AML-193 (cell line): Measurements from ENCODE around the gene NUDT17.
A peak's percentile ranks its signal among the peaks of the same experiment; 100 is the strongest.

Experiments
- DNase-seq, 2 experiments: peaks; one replicate each; lab custom pipeline; 2025; lab: John Stamatoyannopoulos, UW

NUDT17 gene

DNA sequence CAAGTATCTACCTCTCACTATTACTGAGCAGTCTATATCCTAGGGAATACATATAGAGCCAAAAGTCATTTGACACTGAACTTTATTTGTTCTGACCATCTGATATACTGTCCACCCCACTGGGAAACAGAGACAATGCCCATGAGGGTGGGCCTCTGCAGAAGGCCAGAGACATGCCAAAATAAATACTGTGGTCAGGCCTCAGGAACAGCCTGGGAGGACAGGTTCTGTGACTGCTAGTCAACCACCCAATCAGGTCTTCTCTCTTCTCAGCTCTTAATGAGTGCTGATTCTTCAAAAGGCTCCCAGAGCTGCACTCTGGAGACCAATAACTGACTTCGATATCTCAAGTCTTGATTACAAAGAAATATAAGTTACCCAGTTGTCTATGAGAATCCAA, 45.7 kb downstream of the NUDT17 start:
- no peak for DNase-seq

DNA sequence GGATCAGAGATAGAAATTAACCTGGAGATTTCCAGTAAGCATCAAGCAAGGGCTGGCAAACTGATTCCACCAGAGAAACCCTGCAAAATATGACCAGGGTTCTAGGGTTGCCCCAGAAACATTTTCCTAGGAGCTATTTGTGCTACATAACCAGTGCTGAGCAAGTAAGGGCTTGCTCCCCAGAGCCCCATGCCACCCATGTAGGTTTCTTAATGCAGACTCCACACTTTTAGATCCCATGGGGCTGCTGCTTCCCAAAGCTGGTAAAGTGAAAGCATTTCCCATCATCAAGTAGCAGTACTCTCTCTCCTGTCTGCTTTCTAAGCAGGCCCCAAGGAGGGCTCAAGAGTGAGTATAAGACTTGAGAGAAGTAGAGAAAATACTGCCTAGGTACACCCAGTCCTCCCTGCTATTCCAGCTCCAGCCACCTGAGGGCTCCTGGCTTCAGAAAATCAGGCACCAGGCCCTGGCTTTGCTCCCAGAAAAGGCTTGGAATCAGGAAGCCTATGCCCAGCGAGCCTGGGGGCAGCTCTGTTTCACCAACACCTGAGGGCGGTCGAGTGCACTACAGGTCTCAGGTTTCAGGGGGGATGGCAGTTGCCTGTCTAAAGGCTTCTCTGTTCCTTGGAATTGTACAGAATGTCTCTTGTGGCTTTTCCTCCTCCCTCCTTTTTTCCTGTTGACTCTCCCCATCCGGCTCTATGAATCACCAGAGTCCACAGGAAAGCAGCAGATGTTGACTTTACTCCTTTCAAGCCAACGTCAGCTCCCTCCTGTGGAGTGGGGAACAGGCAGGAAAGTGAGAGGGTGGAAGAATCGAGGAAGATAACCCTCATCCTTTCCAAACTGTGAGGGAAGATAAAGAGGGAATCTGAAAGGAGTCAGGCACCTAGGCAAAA, 46.4 kb downstream of the NUDT17 start:
- DNase-seq = peak; percentile 59 to 68

DNA sequence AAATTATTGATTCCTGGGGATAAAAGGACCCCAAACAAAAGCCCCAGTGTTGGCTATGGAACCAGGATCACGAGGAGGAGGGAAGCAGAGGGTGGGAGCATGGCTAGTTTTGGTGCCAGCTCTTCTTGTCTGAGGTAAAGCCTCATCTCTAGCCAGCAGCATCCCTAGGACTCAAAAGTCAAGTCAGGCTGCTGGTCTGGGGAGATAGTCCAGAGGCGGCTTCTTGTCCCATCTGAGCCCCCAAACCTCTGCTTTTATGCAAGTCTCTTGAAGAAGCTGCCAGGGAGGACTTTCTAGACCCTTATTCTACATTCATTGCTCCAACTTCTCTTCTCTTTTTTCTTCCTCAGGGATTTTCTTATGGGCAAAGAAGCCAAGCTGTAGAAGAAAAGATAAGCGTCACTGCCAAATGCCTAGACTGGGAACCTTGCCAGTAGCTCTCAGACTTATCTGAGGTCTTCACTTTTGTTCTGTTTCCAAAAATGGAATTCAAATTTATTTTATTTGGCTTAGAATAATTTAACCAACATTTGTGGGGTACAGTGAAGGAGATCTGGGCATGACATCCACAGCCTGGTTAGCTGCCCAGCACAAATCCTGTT, 47.2 kb downstream of the NUDT17 start:
- DNase-seq = no peak

DNA sequence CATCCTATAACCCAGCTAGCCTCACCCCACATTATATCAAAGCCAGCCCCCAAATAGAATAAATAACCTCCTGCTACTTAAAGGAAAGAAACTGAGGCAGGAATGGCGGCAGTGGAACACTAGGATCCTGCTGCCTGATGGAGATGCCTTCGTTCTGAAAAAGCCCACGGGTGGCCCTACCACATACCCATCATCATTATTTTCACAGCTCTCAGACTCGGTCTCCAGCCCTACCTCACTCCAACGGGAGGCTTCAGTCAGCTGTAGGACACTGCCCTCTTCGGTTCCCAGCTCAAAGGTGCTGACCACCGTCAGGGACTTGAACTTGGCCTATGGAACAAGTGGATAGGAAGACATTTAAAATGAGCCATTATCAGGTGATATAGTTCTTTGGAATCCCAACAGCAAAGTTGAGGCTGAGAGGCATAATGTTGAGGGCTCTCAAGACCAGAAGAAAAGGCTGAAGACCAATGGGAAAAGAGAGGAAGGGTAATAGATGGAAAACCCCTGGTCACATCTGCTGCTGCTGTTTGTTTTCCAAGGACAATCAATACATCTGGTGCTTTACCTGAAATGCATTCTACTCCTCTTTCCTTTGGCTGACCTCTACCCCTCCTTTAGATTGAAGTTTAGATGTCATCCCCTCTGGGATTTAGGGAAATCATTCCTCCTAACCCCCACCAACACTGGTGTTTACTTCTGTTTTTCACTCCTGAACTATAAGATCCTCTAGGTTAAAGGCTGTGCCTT, 48.1 kb downstream of the NUDT17 start:
- no peak for DNase-seq

DNA sequence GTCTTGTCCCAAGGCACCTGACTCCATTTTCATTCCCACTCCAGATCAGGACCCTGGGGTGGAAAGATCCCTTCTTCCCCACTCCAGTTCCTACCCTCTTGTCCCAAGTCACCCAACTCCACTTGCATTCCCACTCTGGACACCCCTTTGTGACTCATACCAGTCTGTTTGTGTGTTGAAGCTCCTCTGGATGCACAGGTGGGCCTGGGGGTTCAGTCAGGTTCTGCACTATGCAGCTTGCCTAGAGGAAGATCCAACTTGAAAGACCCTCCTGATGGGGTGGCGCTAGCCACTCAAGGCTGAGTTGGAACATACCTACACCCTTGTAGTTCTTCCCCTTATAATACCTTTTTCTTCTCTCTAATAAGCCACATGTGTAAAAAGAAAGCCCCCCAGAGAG, 50.0 kb downstream of the NUDT17 start:
- no peak for DNase-seq

DNA sequence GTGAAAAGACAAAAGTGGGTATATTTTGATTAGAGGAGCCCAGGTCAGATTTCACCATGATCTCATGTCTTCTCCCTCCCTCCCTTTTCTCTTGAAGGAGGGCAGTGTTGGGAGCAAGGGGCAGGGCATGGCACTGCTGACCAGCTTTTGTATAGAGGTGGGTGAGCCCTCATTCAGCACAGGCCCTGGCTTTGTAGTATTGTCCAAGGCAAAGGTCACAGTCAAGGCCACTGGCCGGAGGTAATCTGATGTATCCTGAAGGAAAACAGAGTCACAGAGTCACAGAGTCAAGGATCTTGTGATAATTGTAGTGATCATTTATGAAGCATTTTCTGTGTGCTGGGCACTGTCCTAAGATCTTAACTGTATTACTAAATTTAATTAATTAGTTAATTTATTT, 52.5 kb downstream of the NUDT17 start:
- no peak for DNase-seq
